Activated CD8-positive, alpha-beta memory T cell treated with anti-CD3 and anti-CD28 coated beads, Interleukin-2, amount 10 ng/mL, durations not matched to agents 7 days and 5 days (primary cell): ENCODE measurements around the gene TSHZ2. TPM values are rescaled to one million over a fixed set of nuclear protein-coding genes. Genes with fewer than 3 reads are reported as not detected.

Experiments used
- ATAC-seq: fragments of 150-1000 bp; cut with Tn5 transposase; one replicate; pipeline ENCODE4 v1.10.0; 2021; ENCODE audit warnings: moderate library complexity
- CTCF ChIA-PET: fragments of 350-600 bp; sonication (Branson Sonifier 250); formaldehyde crosslinking; loops from one replicate; lab custom pipeline; 2021; ENCODE audit warnings: antibody characterized with exemption; lab: Charles Lee
- DNase-seq: peaks from one replicate; pipeline ENCODE4 v3.0.0-alpha.2; 2020
- H3K27ac Mint-ChIP-seq: one replicate; pipeline ENCODE4 v1.8.0; 2021; ENCODE audit warnings: mild to moderate bottlenecking, mixed read lengths
- H3K27me3 Mint-ChIP-seq: one replicate; pipeline ENCODE4 v1.8.0; 2021; ENCODE audit warnings: mixed read lengths
- H3K36me3 Mint-ChIP-seq: one replicate; pipeline ENCODE4 v1.8.0; 2021; ENCODE audit warnings: mild to moderate bottlenecking, mixed read lengths
- H3K4me1 Mint-ChIP-seq: one replicate; pipeline ENCODE4 v1.8.0; 2021; ENCODE audit warnings: mixed read lengths
- H3K4me3 Mint-ChIP-seq: one replicate; pipeline ENCODE4 v1.8.0; 2021; ENCODE audit warnings: mild to moderate bottlenecking, moderate library complexity, mixed read lengths
- H3K9me3 Mint-ChIP-seq: one replicate; pipeline ENCODE4 v1.8.0; 2022; ENCODE audit warnings: low read depth, mixed read lengths
- total RNA-seq, 2 experiments: library from RNA; stranded (reverse); gene quantifications; one replicate each; pipeline ENCODE4 v1.2.3, GENCODE V29; 2021

The TSHZ2 gene
- total RNA-seq, 2 experiments from 2014 or later = 0.18 to 1.9 TPM

DNA sequence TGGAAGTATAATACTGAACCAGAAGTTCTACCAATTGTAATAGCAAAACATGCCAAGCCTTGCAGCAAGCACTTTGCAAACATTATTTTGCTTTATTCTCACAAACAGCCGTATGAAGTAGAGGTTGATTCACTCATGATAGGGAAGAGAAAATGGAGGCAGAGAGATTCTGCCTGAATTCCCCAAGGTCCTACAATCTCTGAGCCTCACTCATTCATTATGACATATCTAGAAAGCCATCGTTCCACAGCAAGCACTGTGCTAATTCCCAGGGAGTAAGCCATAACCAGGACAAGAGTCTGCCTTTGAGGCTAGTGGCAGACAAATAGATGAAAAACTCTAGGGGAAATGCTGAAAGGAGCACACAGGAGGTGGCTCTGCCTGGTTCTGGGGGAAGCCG lies 288.0 kb downstream of the TSHZ2 start:
- no peak for ATAC-seq

GRCh38 chr20:53260591-53260990 lies 288.4 kb downstream of the TSHZ2 start:
- H3K4me3 Mint-ChIP-seq = no peak overlapping the region
- no peaks in the 10 kb centered on the region for H3K4me1 Mint-ChIP-seq
- H3K27ac Mint-ChIP-seq = no peak overlapping the region
- no peaks in the 10 kb centered on the region for H3K36me3 Mint-ChIP-seq
- H3K27me3 Mint-ChIP-seq = peaks cover 15% of the 10 kb centered on the region
- CTCF ChIA-PET = no interaction called here
- DNase-seq (no peak), ATAC-seq (no peak)
- H3K9me3 Mint-ChIP-seq = no peaks in the 10 kb centered on the region

More for the DNA sequence above, 288.0 kb downstream of the TSHZ2 start:
- Mint-ChIP-seq H3K9me3 (no peaks in the 10 kb centered on the region), H3K27ac (no peak overlapping the region), H3K4me3 (no peak overlapping the region), H3K27me3 (peaks cover 15% of the 10 kb centered on the region), H3K4me1 (no peaks in the 10 kb centered on the region), H3K36me3 (no peaks in the 10 kb centered on the region)
- CTCF ChIA-PET = no interaction called here
- DNase-seq = no peak

- Mint-ChIP-seq H3K27ac (no peak overlapping the region), H3K36me3 (no peaks in the 10 kb centered on the region), H3K4me1 (no peaks in the 10 kb centered on the region), H3K9me3 (no peaks in the 10 kb centered on the region), H3K27me3 (peaks cover 15% of the 10 kb centered on the region), H3K4me3 (no peak overlapping the region)
- DNase-seq (no peak), ATAC-seq (no peak)
- CTCF ChIA-PET = no interaction called here
Measured at GRCh38 chr20:53262365-53262764, 290.2 kb downstream of the TSHZ2 start.

GRCh38 chr20:53263554-53264438 lies 291.6 kb downstream of the TSHZ2 start:
- CTCF ChIA-PET = no interaction called here
- no peak overlapping the region for H3K27ac Mint-ChIP-seq
- H3K4me1 Mint-ChIP-seq = no peaks in the 10 kb centered on the region

GRCh38 chr20:53264604-53265003 lies 292.4 kb downstream of the TSHZ2 start:
- Mint-ChIP-seq H3K27ac (no peak overlapping the region), H3K9me3 (no peaks in the 10 kb centered on the region), H3K4me3 (no peak overlapping the region), H3K27me3 (peaks cover 13% of the 10 kb centered on the region), H3K4me1 (no peaks in the 10 kb centered on the region), H3K36me3 (no peaks in the 10 kb centered on the region)
- CTCF ChIA-PET = no interaction called here
- no peak for ATAC-seq
- no peak for DNase-seq

More at GRCh38 chr20:53263554-53264438, 291.6 kb downstream of the TSHZ2 start:
- no peak for ATAC-seq
- Mint-ChIP-seq H3K36me3 (no peaks in the 10 kb centered on the region), H3K27me3 (peaks cover 14% of the 10 kb centered on the region), H3K9me3 (no peaks in the 10 kb centered on the region), H3K4me3 (no peak overlapping the region)
- no peak for DNase-seq

GRCh38 chr20:53265304-53265875 lies 293.2 kb downstream of the TSHZ2 start:
- Mint-ChIP-seq H3K4me3 (no peak overlapping the region), H3K9me3 (no peaks in the 10 kb centered on the region), H3K27ac (no peak overlapping the region), H3K4me1 (no peaks in the 10 kb centered on the region), H3K27me3 (peaks cover 10% of the 10 kb centered on the region), H3K36me3 (no peaks in the 10 kb centered on the region)
- ATAC-seq (no peak), DNase-seq (no peak)
- CTCF ChIA-PET = no interaction called here

- Mint-ChIP-seq H3K9me3 (no peaks in the 10 kb centered on the region), H3K27ac (no peak overlapping the region), H3K36me3 (no peaks in the 10 kb centered on the region), H3K4me1 (no peaks in the 10 kb centered on the region), H3K4me3 (no peak overlapping the region), H3K27me3 (peaks cover 2% of the 10 kb centered on the region)
- DNase-seq (no peak), ATAC-seq (no peak)
- CTCF ChIA-PET = no interaction called here
Measured at GRCh38 chr20:53269380-53269779, 297.2 kb downstream of the TSHZ2 start.

DNA sequence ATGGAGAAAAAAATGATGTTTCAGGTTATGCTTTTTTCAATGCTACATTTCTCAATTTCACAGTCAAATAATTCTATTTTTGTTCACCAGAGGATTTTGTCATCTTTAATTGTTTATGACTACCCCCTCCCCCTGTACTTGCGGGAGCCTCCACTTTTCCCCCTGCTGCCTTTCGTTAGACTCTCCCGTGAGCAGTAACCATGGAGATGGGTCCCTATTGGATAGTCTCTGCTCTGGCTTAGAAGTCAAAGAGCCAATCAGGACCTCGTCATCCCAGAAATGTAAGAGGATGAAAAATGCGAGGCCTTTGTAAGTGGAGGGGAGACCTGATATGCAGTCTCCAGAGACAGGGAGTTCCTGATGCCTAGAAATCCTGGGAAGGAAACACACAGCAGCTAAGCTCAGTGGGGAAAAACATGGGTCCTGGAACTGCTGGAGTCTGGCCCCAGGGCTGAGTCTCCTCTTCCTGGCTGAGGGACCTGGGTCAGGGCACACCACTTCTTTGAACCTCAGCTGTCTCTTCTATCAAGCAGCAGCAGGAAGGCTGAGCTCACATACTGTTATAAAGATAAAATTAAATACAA lies 298.7 kb downstream of the TSHZ2 start:
- Mint-ChIP-seq H3K36me3 (no peaks in the 10 kb centered on the region), H3K27me3 (peaks cover 2% of the 10 kb centered on the region), H3K4me3 (no peak overlapping the region), H3K9me3 (no peaks in the 10 kb centered on the region), H3K4me1 (no peaks in the 10 kb centered on the region), H3K27ac (no peak overlapping the region)
- CTCF ChIA-PET = no interaction called here
- no peak for DNase-seq
- ATAC-seq = no peak

- Mint-ChIP-seq H3K9me3 (no peaks in the 10 kb centered on the region), H3K4me3 (no peak overlapping the region), H3K27me3 (peaks cover 2% of the 10 kb centered on the region), H3K4me1 (no peaks in the 10 kb centered on the region), H3K36me3 (no peaks in the 10 kb centered on the region), H3K27ac (no peak overlapping the region)
- DNase-seq (no peak), ATAC-seq (no peak)
- CTCF ChIA-PET = no interaction called here
Measured at GRCh38 chr20:53274365-53274764, 302.2 kb downstream of the TSHZ2 start.

DNA sequence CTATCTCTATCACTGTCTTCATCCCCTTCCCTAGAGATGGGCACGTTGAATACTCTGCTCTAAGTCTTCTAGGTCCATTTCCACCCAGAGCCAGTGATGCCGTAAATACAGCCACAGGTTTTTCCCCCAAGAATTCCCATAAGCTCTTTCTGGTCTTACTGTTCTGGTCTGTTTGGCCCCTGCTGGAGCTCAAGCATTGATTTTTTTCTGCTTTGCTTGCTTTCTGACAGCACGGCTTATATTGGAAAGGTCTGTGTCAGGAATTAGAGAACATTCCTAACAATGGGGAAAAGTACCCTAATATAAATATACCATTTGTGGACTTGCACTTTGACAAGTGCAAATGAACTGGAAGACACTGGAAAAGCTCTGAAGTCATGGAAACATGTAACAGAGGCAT lies 302.6 kb downstream of the TSHZ2 start:
- CTCF ChIA-PET = no interaction called here
- Mint-ChIP-seq H3K4me1 (no peaks in the 10 kb centered on the region), H3K36me3 (no peaks in the 10 kb centered on the region), H3K9me3 (no peaks in the 10 kb centered on the region), H3K27ac (no peak overlapping the region), H3K27me3 (peaks cover 2% of the 10 kb centered on the region), H3K4me3 (no peak overlapping the region)
- DNase-seq (no peak), ATAC-seq (no peak)

- Mint-ChIP-seq H3K4me1 (no peaks in the 10 kb centered on the region), H3K27me3 (peaks cover 2% of the 10 kb centered on the region), H3K27ac (no peak overlapping the region), H3K4me3 (no peak overlapping the region), H3K36me3 (no peaks in the 10 kb centered on the region), H3K9me3 (no peaks in the 10 kb centered on the region)
- CTCF ChIA-PET = no interaction called here
- ATAC-seq (no peak), DNase-seq (no peak)
Measured at GRCh38 chr20:53276143-53276542, 304.0 kb downstream of the TSHZ2 start.

DNA sequence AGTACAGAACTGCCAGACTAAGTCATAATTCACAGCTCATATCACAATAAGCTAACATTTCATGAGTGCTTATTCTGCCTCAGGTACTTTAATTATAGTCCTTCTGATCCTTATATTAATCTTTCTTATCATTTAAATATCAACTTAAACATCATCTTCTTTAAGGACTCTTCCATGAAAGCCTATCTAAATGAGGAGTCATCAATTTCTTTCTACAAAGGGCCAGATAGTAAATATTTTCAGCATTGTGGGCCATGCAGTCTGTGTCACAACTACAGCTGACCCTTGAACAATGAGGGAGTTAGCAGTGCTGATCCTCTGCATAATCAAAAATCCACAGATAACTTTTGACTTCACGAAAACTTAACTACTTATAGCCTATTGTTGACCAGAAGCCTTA lies 306.4 kb downstream of the TSHZ2 start:
- Mint-ChIP-seq H3K36me3 (no peaks in the 10 kb centered on the region), H3K27ac (no peak overlapping the region), H3K4me3 (no peak overlapping the region), H3K4me1 (no peaks in the 10 kb centered on the region), H3K9me3 (no peaks in the 10 kb centered on the region), H3K27me3 (peaks cover 6% of the 10 kb centered on the region)
- DNase-seq = no peak
- CTCF ChIA-PET = no interaction called here
- no peak for ATAC-seq

GRCh38 chr20:53279735-53280134 lies 307.6 kb downstream of the TSHZ2 start:
- CTCF ChIA-PET = no interaction called here
- Mint-ChIP-seq H3K27ac (no peak overlapping the region), H3K36me3 (no peaks in the 10 kb centered on the region), H3K27me3 (peaks cover 6% of the 10 kb centered on the region), H3K4me1 (no peaks in the 10 kb centered on the region), H3K4me3 (no peak overlapping the region), H3K9me3 (no peaks in the 10 kb centered on the region)
- DNase-seq (no peak), ATAC-seq (no peak)
